Brain microvascular endothelial cell (primary cell): ENCODE results near the gene ADAM12.

Experiments used
- DNase-seq: peaks from one replicate; pipeline ENCODE4 v3.0.0-alpha.2; 2020
- H3K27ac ChIP-seq: fragments of 250-450 bp; sonication (Bioruptor Pico); 2 replicates; pipeline ENCODE4 v1.5.1; 2020; ENCODE audit warnings: mild to moderate bottlenecking, moderate library complexity
- H3K27me3 ChIP-seq: fragments of 250-450 bp; sonication (Bioruptor Pico); replicated peaks from 2 replicates; pipeline ENCODE4 v1.5.1; 2020; ENCODE audit warnings: mild to moderate bottlenecking
- H3K36me3 ChIP-seq: fragments of 250-450 bp; sonication (Bioruptor Pico); replicated peaks from 2 replicates; pipeline ENCODE4 v1.5.1; 2020; ENCODE audit warnings: mild to moderate bottlenecking
- H3K4me3 ChIP-seq: 2 replicates; pipeline ENCODE4 v1.5.1; 2011; ENCODE audit warnings: low read depth, mild to moderate bottlenecking, control low read depth, low read length, moderate library complexity
- CTCF ChIP-seq: IDR thresholded peaks from 2 replicates; pipeline ENCODE4 v1.5.1; 2011; ENCODE audit warnings: low read depth, mild to moderate bottlenecking, moderate library complexity, low read length, control low read depth, inconsistent platforms; ENCODE audit errors: missing control alignments
- in situ Hi-C: cut with HindIII; loops from 2 replicates; pipeline ENCODE4 v1.10.0; 2017; ENCODE audit warnings: low sequenced_read_pairs, low pct_ligation_motif_present

ADAM12 gene

GRCh38 chr10:126124668-126125349 lies 263.5 kb downstream of the ADAM12 start:
- H3K27ac ChIP-seq: no peak overlapping the region
- no peak overlapping the region for H3K4me3 ChIP-seq
- H3K36me3 ChIP-seq: no peaks in the 10 kb centered on the region
- DNase-seq: no peak
- in situ Hi-C loops: no loop called here
- H3K27me3 ChIP-seq: no peaks in the 10 kb centered on the region
- TF ChIP-seq CTCF: no peak

GRCh38 chr10:126124046-126124445 lies 264.2 kb downstream of the ADAM12 start:
- in situ Hi-C loops: no loop called here
- no peaks in the 10 kb centered on the region for H3K27me3 ChIP-seq
- TF ChIP-seq CTCF: no peak
- H3K4me3 ChIP-seq: no peak overlapping the region
- no peak for DNase-seq
- no peak overlapping the region for H3K27ac ChIP-seq
- no peaks in the 10 kb centered on the region for H3K36me3 ChIP-seq

GRCh38 chr10:126123466-126123865 lies 264.8 kb downstream of the ADAM12 start:
- no peaks in the 10 kb centered on the region for H3K27me3 ChIP-seq
- H3K4me3 ChIP-seq: no peak overlapping the region
- no peak for TF ChIP-seq CTCF
- in situ Hi-C loops: no loop called here
- no peak overlapping the region for H3K27ac ChIP-seq
- DNase-seq: no peak
- no peaks in the 10 kb centered on the region for H3K36me3 ChIP-seq

- no peaks in the 10 kb centered on the region for H3K27me3 ChIP-seq
- in situ Hi-C loops: no loop called here
- no peak for TF ChIP-seq CTCF
- no peak overlapping the region for H3K27ac ChIP-seq
- H3K4me3 ChIP-seq: no peak overlapping the region
- H3K36me3 ChIP-seq: no peaks in the 10 kb centered on the region
- no peak for DNase-seq
Measured at GRCh38 chr10:126122881-126123280, 265.4 kb downstream of the ADAM12 start.

- H3K27ac ChIP-seq: no peak overlapping the region
- in situ Hi-C loops: no loop called here
- TF ChIP-seq CTCF: no peak
- H3K36me3 ChIP-seq: no peaks in the 10 kb centered on the region
- H3K27me3 ChIP-seq: no peaks in the 10 kb centered on the region
- DNase-seq: peak; percentile 61
- H3K4me3 ChIP-seq: no peak overlapping the region
Measured at GRCh38 chr10:126119599-126119998, 268.7 kb downstream of the ADAM12 start.

GRCh38 chr10:126118476-126118875 lies 269.8 kb downstream of the ADAM12 start:
- H3K27me3 ChIP-seq: no peaks in the 10 kb centered on the region
- H3K36me3 ChIP-seq: no peaks in the 10 kb centered on the region
- DNase-seq: no peak
- H3K27ac ChIP-seq: no peak overlapping the region
- TF ChIP-seq CTCF: no peak
- in situ Hi-C loops: no loop called here
- no peak overlapping the region for H3K4me3 ChIP-seq
